ENCODE measurements around the gene KPNA2.

Gene KPNA2

DNA sequence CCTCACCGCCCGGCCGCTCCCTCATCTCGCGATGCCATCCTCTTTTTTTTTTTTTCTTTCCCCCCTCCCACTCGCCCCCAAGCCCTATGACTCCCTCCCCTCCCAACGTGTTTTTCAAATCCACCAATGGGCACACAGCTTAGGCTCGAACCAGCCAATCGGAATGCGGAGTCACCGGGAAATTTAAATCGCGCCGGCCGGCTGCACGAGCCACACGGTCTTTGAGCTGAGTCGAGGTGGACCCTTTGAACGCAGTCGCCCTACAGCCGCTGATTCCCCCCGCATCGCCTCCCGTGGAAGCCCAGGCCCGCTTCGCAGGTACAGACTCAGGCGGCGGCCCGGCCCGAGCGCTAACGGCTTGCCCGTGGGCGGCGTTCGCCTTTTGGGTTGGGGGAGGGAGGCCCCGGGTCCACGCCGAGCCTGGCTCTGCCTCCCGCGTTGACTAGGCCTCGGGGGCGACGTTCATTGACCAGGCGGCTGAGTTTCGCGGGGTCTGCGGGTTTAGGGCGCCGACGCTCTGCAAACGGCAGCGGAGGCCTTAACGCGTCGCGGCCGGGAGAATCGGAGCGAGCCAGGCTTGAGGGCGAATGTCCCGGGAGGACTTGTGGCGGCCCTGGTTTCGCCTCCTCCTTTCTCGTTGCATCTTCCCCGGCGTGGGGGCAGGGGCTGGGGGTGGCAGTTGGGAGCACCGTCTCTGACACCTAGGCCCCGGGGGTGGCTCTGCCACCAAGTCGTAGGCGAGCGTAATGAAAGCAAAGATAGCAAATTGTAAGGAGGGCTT lies at the start of gene KPNA2:
KPNA2 (plus strand) TSS at position 213 of the 781 bp plus-strand sequence. CDS start 1,398 bp downstream, outside the sequence.
- H3K4me1 ChIP-seq: peaks cover 0 to 16% (median 8%) of the 10 kb centered on the region in 4 donors

DNA sequence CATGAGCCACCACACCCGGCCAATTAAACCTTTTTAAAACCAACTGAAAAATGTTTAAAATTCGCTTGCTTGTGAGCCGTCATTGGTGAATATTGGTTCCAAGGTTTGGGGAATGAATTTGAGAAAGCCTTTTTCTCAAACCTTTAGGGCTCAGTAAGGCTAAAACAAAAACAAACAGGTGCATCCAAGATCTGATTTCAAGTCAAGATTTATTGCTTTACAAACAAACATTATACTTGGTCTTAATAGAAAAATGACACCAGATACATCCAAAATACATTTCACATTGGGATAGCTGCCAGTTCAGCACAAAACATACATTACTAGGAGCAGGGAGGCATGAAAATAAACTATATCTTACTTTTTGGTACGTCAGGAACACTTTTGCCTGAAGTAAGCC lies 44.6 kb upstream of the KPNA2 start:
- Histone ChIP-seq H3K9me3 (no peaks in the 10 kb centered on the region), H3K4me1 (peaks cover 0 to 24% (median 17%) of the 10 kb centered on the region in 4 donors), H3K27me3 (no peaks in the 10 kb centered on the region), H3K27ac (no peak overlapping the region), H3K4me3 (no peak overlapping the region), H3K36me3 (no peaks in the 10 kb centered on the region)
- TF ChIP-seq, protein P1, sequence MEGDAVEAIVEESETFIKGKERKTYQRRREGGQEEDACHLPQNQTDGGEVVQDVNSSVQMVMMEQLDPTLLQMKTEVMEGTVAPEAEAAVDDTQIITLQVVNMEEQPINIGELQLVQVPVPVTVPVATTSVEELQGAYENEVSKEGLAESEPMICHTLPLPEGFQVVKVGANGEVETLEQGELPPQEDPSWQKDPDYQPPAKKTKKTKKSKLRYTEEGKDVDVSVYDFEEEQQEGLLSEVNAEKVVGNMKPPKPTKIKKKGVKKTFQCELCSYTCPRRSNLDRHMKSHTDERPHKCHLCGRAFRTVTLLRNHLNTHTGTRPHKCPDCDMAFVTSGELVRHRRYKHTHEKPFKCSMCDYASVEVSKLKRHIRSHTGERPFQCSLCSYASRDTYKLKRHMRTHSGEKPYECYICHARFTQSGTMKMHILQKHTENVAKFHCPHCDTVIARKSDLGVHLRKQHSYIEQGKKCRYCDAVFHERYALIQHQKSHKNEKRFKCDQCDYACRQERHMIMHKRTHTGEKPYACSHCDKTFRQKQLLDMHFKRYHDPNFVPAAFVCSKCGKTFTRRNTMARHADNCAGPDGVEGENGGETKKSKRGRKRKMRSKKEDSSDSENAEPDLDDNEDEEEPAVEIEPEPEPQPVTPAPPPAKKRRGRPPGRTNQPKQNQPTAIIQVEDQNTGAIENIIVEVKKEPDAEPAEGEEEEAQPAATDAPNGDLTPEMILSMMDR (IDR thresholded peaks at IDR 0.05): no peak
- no peak for DNase-seq
- intact Hi-C loops (cut with DNase I; ENCODE audit: low total_unique reads): no loop called here

More for the DNA sequence above, at the start of gene KPNA2:
- Histone ChIP-seq H3K36me3 (peaks cover 7 to 31% (median 10%) of the 10 kb centered on the region in 3 donors), H3K27ac (peak within 1 kb of the TSS; percentile 63 to 73), H3K27me3 (no peaks in the 10 kb centered on the region), H3K4me3 (peak within 1 kb of the TSS; percentile 89 to 96), H3K9me3 (no peaks in the 10 kb centered on the region)
- intact Hi-C loops (cut with DNase I; ENCODE audit: low total_unique reads): loop anchor here (5.0 kb wide), 1 partner anchor 208 kb away; the partner anchor contains the start of gene BPTF
- TF ChIP-seq, protein P1 (IDR thresholded peaks at IDR 0.05): no peak
- DNase-seq: peak; percentile 92 to 95

DNA sequence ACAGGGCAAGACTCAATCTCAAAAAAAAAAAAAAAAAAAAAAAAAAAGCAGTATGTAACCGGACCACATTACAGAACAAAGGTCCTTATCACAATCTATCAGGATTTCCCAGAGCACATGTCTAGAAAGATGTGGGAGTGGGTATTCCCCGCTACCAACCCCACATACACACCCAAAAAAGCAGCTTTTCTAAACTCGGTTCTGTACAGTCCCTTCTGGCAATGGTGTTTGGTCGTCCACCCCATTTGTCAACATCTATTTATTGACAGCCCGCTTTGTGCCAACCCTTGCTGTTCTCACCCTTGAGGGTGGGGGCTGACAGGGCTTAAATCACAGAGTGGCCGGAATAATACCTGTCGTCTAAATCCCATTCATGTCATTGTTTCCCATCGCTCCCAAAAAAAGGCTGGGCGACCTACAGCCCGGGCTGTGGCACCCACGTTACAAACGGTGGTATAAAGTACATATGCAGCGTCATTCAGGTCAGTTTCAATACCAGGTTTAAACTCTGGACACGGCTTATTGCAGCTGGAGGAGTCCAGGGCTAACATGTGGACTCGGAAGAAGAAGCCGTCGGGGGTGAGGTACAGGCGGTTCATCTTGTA lies 42.9 kb upstream of the KPNA2 start:
- Histone ChIP-seq H3K36me3 (no peaks in the 10 kb centered on the region), H3K27me3 (no peaks in the 10 kb centered on the region), H3K27ac (peak overlapping the region; percentile 86 to 92), H3K4me3 (peak overlapping the region; percentile 93 to 96), H3K9me3 (no peaks in the 10 kb centered on the region), H3K4me1 (peaks cover 0 to 30% (median 21%) of the 10 kb centered on the region in 4 donors)
- TF ChIP-seq, protein P1 (IDR thresholded peaks at IDR 0.05): no peak
- intact Hi-C loops (cut with DNase I; ENCODE audit: low total_unique reads): no loop called here
- no peak for DNase-seq

DNA sequence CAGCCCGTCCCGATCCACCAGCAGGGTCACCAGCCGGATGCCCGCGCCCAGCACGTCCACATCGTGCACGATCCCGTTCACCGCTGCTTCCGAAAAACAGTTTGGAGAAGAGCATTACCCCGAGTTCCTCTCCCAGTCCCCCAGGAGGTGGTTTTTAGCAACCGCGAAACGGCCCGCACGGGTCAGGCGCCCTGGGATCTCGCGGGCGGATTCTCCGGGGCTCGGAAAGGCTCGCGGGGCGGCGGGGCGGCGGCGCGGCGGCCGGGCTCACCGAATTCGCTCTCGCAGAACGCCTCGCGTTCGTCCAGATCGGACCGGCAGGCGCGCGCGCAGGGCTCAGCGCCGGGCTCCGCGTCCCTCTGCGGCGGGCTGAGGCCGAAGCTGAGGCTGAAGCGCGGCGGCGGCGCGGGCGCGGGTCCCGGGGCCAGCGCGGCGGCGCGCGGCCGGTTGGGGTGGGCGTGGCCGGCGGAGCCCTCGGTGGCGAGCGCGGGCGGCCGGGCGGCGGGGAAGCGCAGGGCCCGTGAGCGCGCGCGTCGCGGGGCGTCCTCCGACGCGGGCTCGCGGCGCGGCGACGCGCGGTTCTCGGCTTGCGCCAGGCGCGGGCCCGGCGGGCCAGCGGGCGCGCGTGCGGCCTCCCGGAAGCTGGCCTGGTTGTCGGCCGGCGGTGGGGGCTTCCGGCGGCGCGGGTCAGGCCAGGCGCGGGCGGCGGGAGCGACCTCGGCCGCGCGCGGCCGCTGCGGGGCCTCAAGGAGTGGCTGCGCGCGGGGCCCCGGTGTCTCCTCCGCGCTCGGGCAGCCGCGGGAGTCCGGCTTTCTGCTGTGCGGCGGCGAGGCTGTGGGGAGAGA lies 42.2 kb upstream of the KPNA2 start:
- no peaks in the 10 kb centered on the region for H3K27me3 ChIP-seq
- H3K4me1 ChIP-seq: peaks cover 0 to 30% (median 21%) of the 10 kb centered on the region in 4 donors
- H3K27ac ChIP-seq: peak overlapping the region; percentile 98 to 99
- TF ChIP-seq, protein P1 (IDR thresholded peaks at IDR 0.05): peak; percentile 11 to 15
- no peaks in the 10 kb centered on the region for H3K9me3 ChIP-seq
- DNase-seq: peak; percentile 66 to 91
- H3K4me3 ChIP-seq: peak overlapping the region; percentile 93 to 96
- intact Hi-C loops (cut with DNase I; ENCODE audit: low total_unique reads): no loop called here
- H3K36me3 ChIP-seq: no peaks in the 10 kb centered on the region

DNA sequence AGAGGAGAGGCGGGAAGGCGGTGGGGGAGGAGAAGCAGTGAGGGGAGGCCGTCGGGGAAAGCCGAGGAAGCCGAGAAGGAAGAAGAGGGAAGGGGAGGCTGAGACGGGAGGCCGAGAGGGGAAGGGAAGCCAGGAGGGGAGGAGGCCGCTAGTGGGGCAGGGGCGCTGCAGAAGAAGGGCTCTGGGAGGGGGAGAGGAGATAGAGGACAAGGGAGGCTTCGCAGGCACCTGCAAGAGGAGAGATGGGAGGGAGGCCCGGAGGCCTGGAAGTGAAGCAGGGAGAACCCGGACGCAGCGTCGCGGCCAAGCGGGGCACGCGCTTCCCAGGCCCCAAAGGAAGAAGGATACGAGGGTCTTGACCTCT lies 41.6 kb upstream of the KPNA2 start:
- no peak for DNase-seq
- Histone ChIP-seq H3K4me1 (peaks cover 0 to 30% (median 21%) of the 10 kb centered on the region in 4 donors), H3K27me3 (no peaks in the 10 kb centered on the region), H3K27ac (peak overlapping the region; percentile 98 to 99), H3K4me3 (peak overlapping the region; percentile 93 to 96), H3K36me3 (no peaks in the 10 kb centered on the region), H3K9me3 (no peaks in the 10 kb centered on the region)
- intact Hi-C loops (cut with DNase I; ENCODE audit: low total_unique reads): loop anchor here (2.0 kb wide), 1 partner anchor 25 kb away; no protein-coding TSS in a partner anchor
- TF ChIP-seq, protein P1 (IDR thresholded peaks at IDR 0.05): no peak
